Skeletal muscle satellite cell (primary cell): Measurements from ENCODE around the gene WWC2.

Experiments used
- H3K27me3 ChIP-seq: 2 replicates; pipeline ENCODE4 v1.7.0; 2013; ENCODE audit warnings: low read length; ENCODE audit not compliant: control insufficient read depth, insufficient read depth
- H3K36me3 ChIP-seq: 2 replicates; pipeline ENCODE4 v1.7.0; 2013; ENCODE audit warnings: mild to moderate bottlenecking, control low read depth, low read length; ENCODE audit not compliant: insufficient read depth
- H3K4me1 ChIP-seq: 2 replicates; pipeline ENCODE4 v1.7.0; 2013; ENCODE audit warnings: low read length; ENCODE audit not compliant: control insufficient read depth, insufficient read depth
- H3K4me2 ChIP-seq: 2 replicates; pipeline ENCODE4 v1.7.0; 2013; ENCODE audit warnings: mild to moderate bottlenecking, low read length
- H3K4me3 ChIP-seq: 2 replicates; pipeline ENCODE4 v1.7.0; 2013; ENCODE audit warnings: low read length
- H3K9ac ChIP-seq: 2 replicates; pipeline ENCODE4 v1.7.0; 2013; ENCODE audit warnings: mild to moderate bottlenecking, low read depth, low read length, moderate library complexity
- H3K9me3 ChIP-seq: replicated peaks from 2 replicates; pipeline ENCODE4 v1.7.0; 2013; ENCODE audit warnings: mild to moderate bottlenecking, control low read depth, low read length

WWC2 gene

GRCh38 chr4:183366206-183366835 is 267.3 kb downstream of the WWC2 start:
- H3K27me3 ChIP-seq = peaks cover 3% of the 10 kb centered on the region
- peaks cover 4% of the 10 kb centered on the region for H3K4me1 ChIP-seq
- no peak overlapping the region for H3K4me3 ChIP-seq
- no peaks in the 10 kb centered on the region for H3K36me3 ChIP-seq
- no peak overlapping the region for H3K4me2 ChIP-seq
- H3K9me3 ChIP-seq = no peaks in the 10 kb centered on the region
- H3K9ac ChIP-seq = no peak overlapping the region

- no peaks in the 10 kb centered on the region for H3K4me1 ChIP-seq
- no peak overlapping the region for H3K4me3 ChIP-seq
- no peak overlapping the region for H3K9ac ChIP-seq
- H3K4me2 ChIP-seq = no peak overlapping the region
- H3K36me3 ChIP-seq = no peaks in the 10 kb centered on the region
- peaks cover 3% of the 10 kb centered on the region for H3K27me3 ChIP-seq
- peaks cover 5% of the 10 kb centered on the region for H3K9me3 ChIP-seq
Observed at GRCh38 chr4:183369073-183369472, 270.0 kb downstream of the WWC2 start.
